AG04450 (cell line): ENCODE results near the gene KCNJ6. TPM values are rescaled to one million over a fixed set of nuclear protein-coding genes. Genes with fewer than 3 reads are reported as not detected.

ENCODE experiments used
- CTCF ChIA-PET: fragments of 300-600, 350-600 bp; formaldehyde crosslinking; extraction: SDS; loops from one replicate; lab custom pipeline; 2022; ENCODE audit warnings: antibody characterized with exemption, inconsistent platforms; lab: Charles Lee
- POLR2A ChIA-PET: fragments of 350-600 bp; formaldehyde crosslinking; extraction: SDS; loops from one replicate; lab custom pipeline; 2021; ENCODE audit warnings: antibody characterized with exemption, inconsistent platforms; lab: Yijun Ruan, JAX
- DNase-seq: peaks from one replicate; pipeline ENCODE4 v3.0.0-alpha.2; 2011; ENCODE audit warnings: low read depth, low spot score
- H3K27ac ChIP-seq: one replicate; pipeline ENCODE4 v1.5.1; 2012; ENCODE audit warnings: low read depth, low read length, control low read depth
- H3K27me3 ChIP-seq: one replicate; pipeline ENCODE4 v1.6.0; 2012; ENCODE audit warnings: low read length; ENCODE audit not compliant: control insufficient read depth, insufficient read depth
- H3K4me3 ChIP-seq: 2 replicates; pipeline ENCODE4 v1.5.1; 2011; ENCODE audit warnings: mild to moderate bottlenecking, low read depth, low read length, control low read depth
- H3K9me3 ChIP-seq: 2 replicates; pipeline ENCODE4 v1.5.1; 2012; ENCODE audit warnings: low read length; ENCODE audit not compliant: control insufficient read depth, insufficient read depth
- CTCF ChIP-seq: IDR thresholded peaks from 2 replicates; pipeline ENCODE4 v1.5.1; 2011; ENCODE audit warnings: low read depth, low read length, control low read depth, inconsistent platforms
- polyA plus RNA-seq: library from polyadenylated mRNA; depleted of rRNA; stranded (reverse); fragments of >200 nt; gene quantifications from 2 replicates; pipeline ENCODE4 v1.2.3, GENCODE V29; 2011

The KCNJ6 gene
- polyA plus RNA-seq, 1 experiment, result 0.02 TPM

- CTCF ChIA-PET, result no interaction called here
- H3K27me3 ChIP-seq, result peaks cover 5% of the 10 kb centered on the region
- H3K4me3 ChIP-seq, result no peak overlapping the region
- H3K9me3 ChIP-seq, result peaks cover 2% of the 10 kb centered on the region; the same call in 1 of the 2 replicates
- TF ChIP-seq CTCF, result no peak
- no peak for DNase-seq
- POLR2A ChIA-PET, result no interaction called here
- no peak overlapping the region for H3K27ac ChIP-seq
Measured at GRCh38 chr21:37568415-37568814, 347.8 kb downstream of the KCNJ6 start.

GRCh38 chr21:37566790-37567615, 349.3 kb downstream of the KCNJ6 start:
- ChIA-PET CTCF (interaction anchor here (0.6 to 0.9 kb wide), 3 partner anchors 107 to 767 kb away, joined by 3 to 5 read pairs (median 4); no protein-coding TSS in a partner anchor), POLR2A (no interaction called here)
- Histone ChIP-seq H3K27ac (no peak overlapping the region), H3K27me3 (peaks cover 5% of the 10 kb centered on the region), H3K4me3 (no peak overlapping the region), H3K9me3 (peaks cover 7% of the 10 kb centered on the region)
- no peak for DNase-seq
- TF ChIP-seq CTCF, result no peak

- POLR2A ChIA-PET, result no interaction called here
- CTCF ChIA-PET, result no interaction called here
Measured at GRCh38 chr21:37565530-37566223, 350.6 kb downstream of the KCNJ6 start.

GRCh38 chr21:37564924-37565529, 351.2 kb downstream of the KCNJ6 start:
- Histone ChIP-seq H3K27me3 (peaks cover 2% of the 10 kb centered on the region), H3K9me3 (peaks cover 7% of the 10 kb centered on the region), H3K27ac (peak overlapping the region; percentile 99), H3K4me3 (peak overlapping the region; percentile 81)
- CTCF ChIA-PET, result no interaction called here
- no peak for TF ChIP-seq CTCF
- POLR2A ChIA-PET, result interaction anchor here (0.6 to 1.8 kb wide), 11 partner anchors 26 to 724 kb away, joined by 3 to 16 read pairs (median 3); partner anchors contain the start of gene VPS26C
- DNase-seq, result no peak

More at GRCh38 chr21:37565530-37566223, 350.6 kb downstream of the KCNJ6 start:
- Histone ChIP-seq H3K27me3 (no peaks in the 10 kb centered on the region), H3K27ac (no peak overlapping the region), H3K4me3 (no peak overlapping the region), H3K9me3 (peaks cover 7% of the 10 kb centered on the region)
- DNase-seq, result no peak
- no peak for TF ChIP-seq CTCF
